ENCODE results near the gene TMEM163. TPM values are rescaled to one million over a fixed set of nuclear protein-coding genes. Genes with fewer than 3 reads are reported as not detected.

TMEM163 gene
- polyA plus RNA-seq, 1 experiment = not detected

DNA sequence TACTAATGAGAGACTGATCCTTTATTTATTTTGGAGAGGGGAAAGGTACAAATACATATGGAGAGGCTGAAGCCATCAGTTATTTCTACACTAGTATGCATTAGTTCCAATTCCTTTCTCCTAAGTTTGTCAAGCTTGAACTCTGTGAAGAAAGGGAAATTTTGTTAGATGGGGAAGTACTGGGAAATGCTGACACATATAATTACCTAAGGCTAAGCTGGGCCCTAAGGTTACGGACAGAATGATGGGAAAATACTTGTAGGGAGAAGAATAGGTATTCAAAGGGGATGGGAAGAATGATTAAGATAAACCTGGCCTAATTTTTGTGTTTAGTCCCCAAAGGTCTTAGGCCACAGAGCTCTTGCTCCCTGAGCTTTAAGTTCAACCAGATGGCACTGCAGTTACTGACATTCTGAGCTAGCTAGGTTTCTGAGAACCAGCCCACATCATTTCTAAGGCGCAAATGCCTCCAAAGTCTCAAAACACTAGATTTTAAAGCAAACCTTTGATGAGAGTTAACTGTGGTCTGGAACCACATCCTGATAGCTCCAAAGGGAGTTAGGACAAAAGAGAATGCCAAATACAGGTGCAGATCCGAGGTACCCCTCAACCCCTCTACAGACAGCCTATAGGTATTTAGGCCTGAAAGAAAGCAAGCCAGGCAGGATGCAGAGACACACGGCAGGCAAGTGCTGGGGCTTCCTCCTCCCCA lies 2.7 kb downstream of the TMEM163 start:
- no peak for DNase-seq (ENCODE audit: low read depth)
- POLR2A ChIA-PET = no interaction called here
- CTCF ChIA-PET = interaction anchor here (1.1 kb wide), 1 partner anchor 28 kb away, joined by 3 read pairs; no protein-coding TSS in a partner anchor
- Histone ChIP-seq H3K4me3 (ENCODE audit: low read depth, low read length) (no peak overlapping the region), H3K27me3 (ENCODE audit: control insufficient read depth, insufficient read depth, low read length) (peaks cover 30% of the 10 kb centered on the region), H3K36me3 (ENCODE audit: control insufficient read depth, insufficient read depth, low read length) (no peaks in the 10 kb centered on the region)
- TF ChIP-seq, protein P1, sequence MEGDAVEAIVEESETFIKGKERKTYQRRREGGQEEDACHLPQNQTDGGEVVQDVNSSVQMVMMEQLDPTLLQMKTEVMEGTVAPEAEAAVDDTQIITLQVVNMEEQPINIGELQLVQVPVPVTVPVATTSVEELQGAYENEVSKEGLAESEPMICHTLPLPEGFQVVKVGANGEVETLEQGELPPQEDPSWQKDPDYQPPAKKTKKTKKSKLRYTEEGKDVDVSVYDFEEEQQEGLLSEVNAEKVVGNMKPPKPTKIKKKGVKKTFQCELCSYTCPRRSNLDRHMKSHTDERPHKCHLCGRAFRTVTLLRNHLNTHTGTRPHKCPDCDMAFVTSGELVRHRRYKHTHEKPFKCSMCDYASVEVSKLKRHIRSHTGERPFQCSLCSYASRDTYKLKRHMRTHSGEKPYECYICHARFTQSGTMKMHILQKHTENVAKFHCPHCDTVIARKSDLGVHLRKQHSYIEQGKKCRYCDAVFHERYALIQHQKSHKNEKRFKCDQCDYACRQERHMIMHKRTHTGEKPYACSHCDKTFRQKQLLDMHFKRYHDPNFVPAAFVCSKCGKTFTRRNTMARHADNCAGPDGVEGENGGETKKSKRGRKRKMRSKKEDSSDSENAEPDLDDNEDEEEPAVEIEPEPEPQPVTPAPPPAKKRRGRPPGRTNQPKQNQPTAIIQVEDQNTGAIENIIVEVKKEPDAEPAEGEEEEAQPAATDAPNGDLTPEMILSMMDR (IDR thresholded peaks at IDR 0.05; ENCODE audit: insufficient read depth, low read depth, low read length) = no peak

DNA sequence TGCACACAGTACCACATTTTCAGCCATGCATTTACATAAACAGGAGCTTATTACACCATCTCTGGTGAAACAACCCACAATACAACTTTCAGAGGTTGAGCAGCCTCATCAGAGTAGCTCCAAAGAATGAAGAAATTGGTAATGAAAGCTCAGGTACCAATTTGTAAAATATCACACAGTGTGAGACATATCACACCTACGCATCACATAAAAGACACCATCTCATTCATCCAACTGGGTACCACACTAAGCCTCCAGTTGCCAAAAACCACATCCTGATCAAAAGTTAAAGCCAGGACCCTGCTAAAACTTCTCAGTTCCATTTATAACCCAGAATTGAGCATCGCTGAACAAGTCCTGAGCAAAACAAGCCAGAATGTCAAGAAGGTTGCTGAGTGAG lies 4.6 kb downstream of the TMEM163 start:
- no peak for DNase-seq (ENCODE audit: low read depth)
- ChIA-PET POLR2A (no interaction called here), CTCF (no interaction called here)

DNA sequence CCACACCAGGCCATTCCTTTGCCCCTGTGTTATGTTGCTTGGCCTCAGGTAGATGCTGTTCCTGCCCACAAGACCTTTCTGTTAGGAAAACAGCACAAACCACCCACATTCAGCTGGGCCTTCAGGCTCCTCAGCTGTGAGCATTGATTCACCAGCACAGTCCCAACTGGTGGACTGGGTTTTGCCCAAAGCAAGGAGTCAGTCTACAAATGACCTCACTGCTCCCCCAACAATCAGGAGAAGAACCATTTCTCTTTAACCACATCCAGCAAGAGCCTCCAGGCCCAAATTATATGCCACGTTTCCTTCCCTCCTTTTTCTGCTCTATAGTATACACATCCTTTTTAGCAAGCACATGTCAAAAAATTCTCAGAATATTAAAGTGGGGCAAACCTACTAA lies 5.2 kb downstream of the TMEM163 start:
- TF ChIP-seq, protein P1 (IDR thresholded peaks at IDR 0.05; ENCODE audit: insufficient read depth, low read depth, low read length) = no peak
- ChIA-PET POLR2A (no interaction called here), CTCF (no interaction called here)
- Histone ChIP-seq H3K36me3 (ENCODE audit: control insufficient read depth, insufficient read depth, low read length) (no peaks in the 10 kb centered on the region), H3K27me3 (ENCODE audit: control insufficient read depth, insufficient read depth, low read length) (peaks cover 14% of the 10 kb centered on the region), H3K4me3 (ENCODE audit: low read depth, low read length) (no peak overlapping the region)
- DNase-seq (ENCODE audit: low read depth) = no peak

More for the DNA sequence above, 4.6 kb downstream of the TMEM163 start:
- no peaks in the 10 kb centered on the region for H3K36me3 ChIP-seq (ENCODE audit: control insufficient read depth, insufficient read depth, low read length)
- TF ChIP-seq, protein P1 (IDR thresholded peaks at IDR 0.05; ENCODE audit: insufficient read depth, low read depth, low read length) = no peak
- H3K27me3 ChIP-seq (ENCODE audit: control insufficient read depth, insufficient read depth, low read length) = peaks cover 16% of the 10 kb centered on the region
- no peak overlapping the region for H3K4me3 ChIP-seq (ENCODE audit: low read depth, low read length)

GRCh38 chr2:134713176-134713575 lies 5.6 kb downstream of the TMEM163 start:
- ChIA-PET POLR2A (no interaction called here), CTCF (interaction anchor here (0.7 kb wide), 1 partner anchor 20 kb away, joined by 3 read pairs; no protein-coding TSS in a partner anchor)
- TF ChIP-seq, protein P1 (IDR thresholded peaks at IDR 0.05; ENCODE audit: insufficient read depth, low read depth, low read length) = no peak
- Histone ChIP-seq H3K27me3 (ENCODE audit: control insufficient read depth, insufficient read depth, low read length) (peaks cover 13% of the 10 kb centered on the region), H3K36me3 (ENCODE audit: control insufficient read depth, insufficient read depth, low read length) (no peaks in the 10 kb centered on the region), H3K4me3 (ENCODE audit: low read depth, low read length) (no peak overlapping the region)
- no peak for DNase-seq (ENCODE audit: low read depth)

DNA sequence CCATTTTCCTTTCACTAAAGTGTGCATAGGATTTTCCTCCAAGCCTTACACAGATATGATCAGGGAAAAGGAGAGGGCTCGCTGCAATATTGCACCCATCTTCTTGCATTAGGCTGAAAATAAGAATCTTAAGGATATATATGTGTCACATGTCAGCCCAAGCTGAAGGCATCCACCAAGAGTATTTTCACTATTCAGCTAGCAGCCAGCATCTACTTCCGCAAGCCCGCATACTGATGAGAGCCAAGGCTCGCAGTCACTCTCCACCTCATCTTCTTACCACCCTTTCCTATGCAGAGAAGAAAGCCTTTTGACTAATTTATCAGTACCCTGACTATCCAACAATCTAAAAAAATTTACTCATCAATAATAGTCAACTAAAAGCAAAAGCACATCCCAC lies 6.1 kb downstream of the TMEM163 start:
- TF ChIP-seq, protein P1 (IDR thresholded peaks at IDR 0.05; ENCODE audit: insufficient read depth, low read depth, low read length) = no peak
- ChIA-PET CTCF (interaction anchor here (0.7 kb wide), 1 partner anchor 19 kb away, joined by 3 read pairs; no protein-coding TSS in a partner anchor), POLR2A (no interaction called here)
- Histone ChIP-seq H3K27me3 (ENCODE audit: control insufficient read depth, insufficient read depth, low read length) (peaks cover 9% of the 10 kb centered on the region), H3K4me3 (ENCODE audit: low read depth, low read length) (no peak overlapping the region), H3K36me3 (ENCODE audit: control insufficient read depth, insufficient read depth, low read length) (no peaks in the 10 kb centered on the region)
- DNase-seq (ENCODE audit: low read depth) = no peak

Measured in BJ (cell line).